ENCODE data around the gene NOL11. TPM values are rescaled to one million over a fixed set of nuclear protein-coding genes. Genes with fewer than 3 reads are reported as not detected.
"Not testable (repeated sequence)": the region's sequence is repeated elsewhere in the genome, so short reads cannot be mapped to it uniquely, and the experiment has no call there.

The NOL11 gene
- 31.1 TPM for total RNA-seq

DNA sequence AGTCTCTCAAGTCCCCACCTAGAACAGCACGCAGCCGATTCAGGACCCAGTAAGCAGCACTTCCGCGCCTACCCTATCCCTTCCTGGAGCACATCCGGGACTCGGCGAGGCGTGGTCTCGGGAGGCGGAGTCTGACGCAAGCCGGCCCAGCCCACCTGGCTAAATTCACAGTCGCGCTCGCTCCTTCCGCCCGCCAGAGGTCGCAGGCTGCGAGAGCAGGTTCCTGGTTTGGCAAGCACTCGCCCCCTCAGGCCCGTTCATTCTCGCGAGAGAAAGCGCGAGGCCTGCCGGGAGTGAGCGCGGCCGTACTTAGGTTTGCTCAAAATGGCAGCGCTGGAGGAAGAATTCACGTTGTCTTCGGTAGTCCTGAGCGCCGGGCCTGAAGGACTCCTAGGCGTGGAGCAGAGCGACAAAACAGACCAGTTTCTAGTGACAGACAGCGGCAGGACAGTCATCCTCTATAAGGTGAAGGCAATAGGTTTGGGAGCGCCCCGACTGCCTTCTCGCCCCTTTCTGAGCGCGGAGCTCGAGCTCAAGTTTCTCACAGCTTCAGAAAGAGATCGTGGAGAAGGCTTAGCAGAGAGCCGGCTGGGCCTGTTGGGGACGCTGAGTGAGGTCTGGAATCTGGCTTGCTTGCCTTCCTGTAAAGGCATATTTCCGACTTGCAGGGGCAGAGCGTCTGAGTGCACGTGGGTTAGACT is at the start of gene NOL11:
Gene NOL11 (plus strand): TSS at position 313 of the 701 bp plus-strand sequence. CDS start 12 bp downstream, at position 325.
- peak; percentile 99 for ATAC-seq

DNA sequence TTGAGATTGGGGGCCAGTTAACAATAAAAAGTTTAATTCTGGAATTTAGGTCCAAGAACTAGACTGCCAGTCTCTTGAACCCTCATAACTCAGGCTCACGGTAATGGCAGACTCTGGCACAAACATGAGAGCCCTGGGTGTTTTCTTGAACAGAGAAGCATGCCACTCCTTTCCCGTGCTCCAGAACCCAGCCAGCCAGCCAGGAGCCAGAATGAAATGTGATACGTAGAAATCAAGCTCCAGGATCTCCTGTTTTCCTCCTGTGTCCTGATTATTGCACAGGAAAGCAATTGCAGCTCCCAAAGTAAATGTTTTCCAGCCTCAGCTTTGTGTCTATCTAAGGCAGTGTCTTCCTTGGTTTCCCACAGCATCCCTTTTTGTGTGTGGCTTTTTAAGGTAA is 46.2 kb upstream of the NOL11 start:
- ATAC-seq, result no peak

DNA sequence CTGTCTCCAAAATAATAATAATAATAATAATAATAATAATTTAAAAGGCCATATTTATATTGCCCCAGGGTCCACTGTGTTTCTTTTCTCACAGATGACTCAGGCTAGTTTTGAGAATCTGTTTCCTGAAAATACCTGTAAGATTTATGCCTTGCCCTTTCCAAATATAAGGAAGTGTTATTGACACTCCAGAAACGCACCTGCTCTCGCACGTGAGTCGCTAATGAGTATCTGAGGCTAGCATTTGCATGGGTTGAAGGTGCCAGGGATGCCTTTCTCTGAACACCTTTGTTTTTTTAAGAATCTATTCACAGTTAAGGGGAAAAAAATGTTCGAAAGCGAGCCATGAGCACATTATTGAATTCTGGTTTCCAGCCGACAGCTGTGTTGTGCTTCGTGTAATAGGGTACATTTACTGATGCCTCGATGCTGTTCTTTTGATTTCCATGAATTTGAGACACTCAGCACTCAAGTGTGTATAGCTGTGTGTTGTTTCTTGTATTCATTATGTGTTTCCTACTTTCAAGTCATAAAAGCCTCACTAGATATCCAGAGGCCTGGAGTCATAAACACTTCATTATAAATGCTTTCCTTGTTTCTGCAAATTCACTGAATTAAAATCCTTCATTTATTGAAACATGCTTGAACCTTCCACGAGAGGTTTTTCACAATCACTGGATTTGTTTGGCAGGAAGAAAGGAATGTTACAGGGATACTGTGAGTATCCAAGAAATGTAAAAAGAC is 45.0 kb upstream of the NOL11 start:
- no peak for ATAC-seq

DNA sequence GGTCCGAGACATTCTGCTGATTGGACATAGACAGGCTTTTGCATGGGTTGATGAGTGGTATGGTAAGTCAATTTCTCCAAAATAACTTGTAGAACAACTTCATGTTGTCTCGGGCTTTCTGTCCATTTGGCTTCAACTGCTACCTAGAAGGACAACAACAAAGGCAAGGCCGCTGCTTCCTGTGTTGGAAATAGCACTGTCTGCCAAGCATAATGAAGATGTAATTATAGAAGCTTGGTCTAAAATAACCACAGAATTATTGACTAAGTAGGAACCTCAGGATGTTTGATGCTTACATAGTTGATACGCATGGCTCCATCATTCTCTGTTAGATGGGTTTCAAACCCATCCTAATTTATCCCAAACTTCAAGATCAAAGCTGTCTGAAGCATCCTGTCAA is 42.3 kb upstream of the NOL11 start:
- no peak for ATAC-seq

DNA sequence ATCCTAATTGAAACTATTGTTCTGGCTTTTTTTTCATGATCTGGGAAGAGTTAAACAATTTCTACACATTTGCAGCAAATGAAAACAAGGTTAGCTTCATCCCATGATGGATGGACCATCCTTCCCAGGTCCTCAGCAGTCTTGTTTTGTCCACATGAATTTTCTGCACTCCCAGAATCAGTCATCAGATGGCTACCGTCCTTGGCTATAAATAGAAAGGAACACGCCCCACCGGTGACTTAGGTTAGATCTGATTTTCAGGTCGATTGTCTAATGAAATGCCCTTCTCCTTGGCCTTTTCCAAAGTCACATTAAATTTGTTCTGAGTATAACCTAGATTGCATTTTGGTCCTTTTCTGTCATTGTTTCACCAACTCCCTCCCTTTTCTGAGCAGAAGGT is 41.4 kb upstream of the NOL11 start:
- no peak for ATAC-seq

DNA sequence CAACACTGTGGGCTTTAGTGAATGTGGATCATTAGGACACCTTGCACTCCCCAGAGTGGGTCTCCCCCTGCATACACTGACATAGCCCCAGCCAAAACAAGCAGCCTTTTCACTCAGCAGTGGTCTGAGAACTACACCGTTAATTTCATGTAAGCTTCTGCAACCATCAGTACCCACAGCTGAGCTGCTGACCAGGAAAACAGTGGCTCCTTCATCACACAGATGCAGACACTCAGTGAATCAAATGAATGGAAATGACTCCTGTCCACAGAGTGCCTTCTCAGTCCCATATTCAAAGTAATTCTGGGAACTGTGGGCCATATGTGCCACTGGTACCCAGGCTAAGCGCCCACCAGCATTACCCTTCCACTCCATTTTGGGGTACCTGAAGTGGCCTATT is 39.3 kb upstream of the NOL11 start:
- ATAC-seq, result no peak

DNA sequence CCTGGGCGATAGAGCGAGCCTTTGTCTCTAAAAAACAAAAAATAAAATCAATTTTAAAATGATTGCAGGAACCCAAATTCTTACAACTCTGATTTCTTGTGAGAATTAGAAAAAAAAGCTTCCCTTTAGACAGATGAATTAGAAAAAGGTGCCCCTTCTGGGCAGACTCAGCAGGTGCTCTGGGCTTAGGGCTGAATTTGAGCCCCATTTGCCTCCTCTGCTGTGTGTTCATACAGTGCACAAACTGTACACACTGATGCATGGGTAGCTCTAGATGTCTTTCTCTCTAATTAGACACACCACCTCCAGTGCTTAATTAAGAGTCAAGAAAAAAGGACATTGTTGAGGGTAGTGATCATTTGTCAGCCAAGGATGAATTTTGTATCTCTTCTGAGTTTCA is 38.5 kb upstream of the NOL11 start:
- ATAC-seq, result no peak

DNA sequence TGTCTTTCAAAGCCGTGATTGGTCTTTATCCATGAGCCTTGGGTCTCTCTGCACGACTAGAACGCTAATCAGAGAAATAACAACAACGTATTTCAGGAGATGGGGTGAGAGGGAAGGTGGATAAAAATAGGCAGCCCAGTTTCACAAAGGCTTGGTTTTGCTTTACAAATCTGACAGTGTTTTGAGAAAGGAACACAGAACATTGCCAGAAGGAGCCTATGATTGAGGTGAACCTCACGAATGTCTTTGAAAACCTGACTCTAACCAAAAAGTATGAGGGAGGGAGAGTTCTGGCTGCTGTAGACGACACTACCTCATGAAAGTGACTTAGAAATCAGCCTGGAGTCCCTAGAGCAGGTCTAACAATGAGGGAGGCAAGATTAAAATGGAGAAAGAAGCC is 38.0 kb upstream of the NOL11 start:
- ATAC-seq, result no peak

DNA sequence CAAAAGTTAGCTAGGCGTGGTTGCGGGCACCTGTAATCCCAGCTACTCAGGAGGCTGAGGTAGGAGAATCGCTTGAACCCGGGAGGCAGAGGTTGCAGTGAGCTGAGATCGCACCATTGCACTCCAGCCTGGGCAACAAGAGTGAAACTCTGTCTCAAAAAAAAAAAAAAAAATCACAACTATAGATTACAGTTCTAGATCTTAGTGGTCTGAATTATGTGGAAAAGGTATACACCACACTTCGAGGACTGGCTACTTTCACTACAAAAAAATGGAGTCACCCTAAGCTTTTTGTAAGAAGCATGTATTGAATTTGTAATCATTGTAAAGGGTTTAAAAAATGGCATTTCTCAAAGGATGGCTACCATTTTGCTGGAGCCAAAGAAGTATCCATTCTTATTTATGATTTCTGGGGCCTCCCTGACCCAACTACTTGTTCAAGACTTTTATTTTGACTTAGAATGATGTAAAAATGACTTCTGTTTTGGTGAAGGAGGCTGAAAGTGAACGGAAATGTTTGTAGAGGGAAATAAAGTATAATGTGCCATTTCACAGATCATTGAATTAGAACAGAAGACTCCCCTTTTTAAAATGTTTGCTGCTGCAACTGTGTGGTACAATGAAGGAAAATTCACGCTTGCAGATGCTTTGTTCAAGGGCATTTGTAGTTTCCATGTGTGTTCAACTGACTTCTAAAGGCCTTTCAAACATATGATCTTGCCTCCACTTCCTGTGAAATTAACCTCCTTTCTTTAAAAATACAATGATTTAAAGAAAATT is 37.1 kb upstream of the NOL11 start:
- no peak for ATAC-seq

DNA sequence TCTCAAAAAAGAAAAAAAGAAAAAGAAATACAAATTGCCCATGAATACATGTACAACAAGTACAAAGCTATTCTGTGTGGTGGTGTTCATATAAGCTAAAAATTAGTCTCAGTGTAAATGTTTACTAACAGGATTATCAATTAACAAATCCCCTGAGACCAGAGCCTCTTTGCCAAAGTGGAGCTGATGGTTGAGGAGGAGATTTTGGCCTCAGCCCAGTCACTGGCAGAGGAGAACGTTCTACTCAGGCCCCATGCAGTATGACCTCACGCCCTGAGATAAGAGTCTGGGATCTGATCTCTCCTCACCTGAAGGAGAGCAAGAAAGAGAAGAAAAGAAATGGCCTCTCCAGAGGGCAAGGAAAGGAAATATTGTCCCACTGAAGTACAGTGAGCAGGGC is 35.5 kb upstream of the NOL11 start:
- ATAC-seq, result no peak

DNA sequence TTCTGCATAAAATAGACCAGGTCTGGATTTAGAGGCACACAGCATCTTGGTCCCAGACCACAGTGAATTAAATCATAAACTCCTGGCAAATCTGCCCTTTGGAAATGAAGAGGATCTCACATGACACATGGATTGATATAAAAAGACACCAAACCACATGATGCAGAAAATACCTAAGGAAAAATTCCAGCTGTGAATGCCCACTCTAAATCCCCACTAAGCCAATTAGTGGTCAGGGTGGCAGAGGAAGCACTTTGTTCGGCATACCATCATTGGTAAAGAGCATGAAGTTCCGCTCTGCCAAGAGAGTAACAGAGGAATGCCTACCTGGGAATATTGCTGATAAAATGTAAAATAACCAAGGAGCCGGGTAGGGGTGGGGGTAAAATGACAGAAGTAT is 32.4 kb upstream of the NOL11 start:
- no peak for ATAC-seq

DNA sequence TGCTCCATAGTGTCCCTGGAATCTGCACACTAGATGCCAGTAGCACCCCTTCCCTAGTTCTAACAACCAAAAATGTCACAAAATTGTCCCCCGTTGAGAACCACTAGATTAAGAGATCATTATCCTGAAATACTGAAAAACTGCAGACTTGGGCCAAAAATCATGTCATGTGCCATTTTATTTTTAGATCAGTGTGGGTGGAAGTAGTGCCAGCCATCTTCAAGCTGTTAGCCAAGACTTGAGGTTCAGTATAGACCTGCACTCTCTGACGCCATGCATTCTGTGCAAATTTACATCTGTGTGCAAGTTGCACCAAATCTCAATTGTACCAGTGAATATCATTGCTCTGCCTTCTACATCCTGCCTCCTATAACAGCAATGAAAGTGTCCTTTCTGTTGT is 31.5 kb upstream of the NOL11 start:
- no peak for ATAC-seq

DNA sequence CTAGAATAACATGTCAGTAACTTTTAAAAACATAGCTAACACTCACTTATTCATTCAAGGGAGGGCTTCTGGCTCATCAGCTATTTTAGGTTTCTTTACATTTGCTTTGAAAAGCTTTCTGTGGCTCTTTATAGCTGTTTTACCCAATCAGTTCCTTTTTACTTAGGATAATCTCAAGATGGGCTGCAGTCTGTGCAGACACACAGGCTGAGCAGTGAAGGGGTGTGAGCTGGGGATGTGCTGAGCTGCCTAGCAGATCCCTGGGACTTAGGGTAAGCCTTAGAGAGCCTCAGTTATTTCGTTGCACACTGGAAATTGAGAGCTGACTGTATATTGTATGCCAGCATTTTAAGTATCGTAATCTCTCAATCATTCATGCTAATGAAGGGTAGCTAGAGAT is 30.2 kb upstream of the NOL11 start:
- no peak for ATAC-seq

DNA sequence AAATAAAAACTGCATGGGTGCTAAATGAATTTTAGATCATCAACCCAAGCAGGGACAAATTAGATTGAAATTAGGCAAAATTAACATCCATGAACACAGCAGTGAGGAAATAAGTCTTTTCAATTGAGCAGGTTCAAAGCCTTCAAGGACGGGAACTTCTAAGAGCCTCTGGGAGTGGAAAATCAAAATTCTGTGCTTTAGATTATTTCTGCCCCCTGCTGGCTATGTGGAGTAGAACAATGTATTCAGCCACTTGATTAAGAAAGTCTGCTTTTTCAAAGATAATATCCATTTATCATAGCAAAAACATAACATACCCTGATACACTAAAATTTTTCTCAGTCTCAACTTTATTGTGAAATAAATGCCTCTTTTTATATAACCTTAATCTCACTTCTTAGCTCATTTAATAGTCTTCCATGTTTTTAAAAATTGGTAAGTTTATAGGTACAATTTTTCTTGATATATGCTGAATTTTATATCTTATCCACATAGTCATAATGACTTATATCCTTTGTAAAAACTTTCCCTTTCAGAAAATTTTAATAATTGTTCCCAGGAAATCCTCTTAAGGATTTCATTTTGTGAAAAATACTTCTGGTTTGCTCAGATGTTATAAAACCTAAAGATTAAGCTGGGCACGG is 28.1 kb upstream of the NOL11 start:
- no peak for ATAC-seq

DNA sequence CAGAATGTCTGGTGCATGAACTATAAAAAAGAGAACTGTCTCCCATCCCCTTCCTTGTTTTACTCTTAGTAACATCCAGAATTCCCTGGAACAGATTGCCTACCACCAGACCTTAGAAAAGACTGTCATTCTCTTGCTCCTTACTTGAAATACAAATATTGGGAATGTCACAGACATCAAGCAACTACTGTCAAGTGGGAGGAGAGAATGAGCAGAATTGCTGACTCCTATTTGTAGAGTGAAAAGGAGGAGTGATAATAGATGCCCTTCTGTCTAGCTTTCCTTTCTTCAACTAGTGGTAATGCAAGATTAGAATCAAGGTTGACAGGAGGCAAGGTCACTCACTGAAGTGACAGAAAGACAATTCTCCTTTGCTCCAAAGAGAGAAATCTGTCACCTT is 23.9 kb upstream of the NOL11 start:
- ATAC-seq, result no peak

DNA sequence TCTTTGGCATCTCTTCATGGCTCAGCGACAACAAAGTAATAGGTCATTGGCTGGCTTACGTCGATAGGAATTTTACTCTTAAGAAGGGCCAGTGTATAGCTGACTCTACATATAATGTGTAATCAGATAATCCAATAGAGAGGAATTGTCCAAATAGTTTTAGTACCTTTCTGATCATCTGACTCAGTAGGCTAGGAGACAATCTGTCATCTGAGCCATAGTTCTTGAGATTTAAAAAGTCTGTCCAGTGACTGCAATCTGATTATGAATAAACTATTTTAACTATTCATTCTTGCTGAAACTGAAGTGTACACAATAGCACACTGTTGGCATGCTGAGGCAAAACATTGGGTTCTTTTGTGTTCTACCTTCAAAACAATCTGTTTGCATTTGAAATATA is 21.4 kb upstream of the NOL11 start:
- ATAC-seq, result no peak

DNA sequence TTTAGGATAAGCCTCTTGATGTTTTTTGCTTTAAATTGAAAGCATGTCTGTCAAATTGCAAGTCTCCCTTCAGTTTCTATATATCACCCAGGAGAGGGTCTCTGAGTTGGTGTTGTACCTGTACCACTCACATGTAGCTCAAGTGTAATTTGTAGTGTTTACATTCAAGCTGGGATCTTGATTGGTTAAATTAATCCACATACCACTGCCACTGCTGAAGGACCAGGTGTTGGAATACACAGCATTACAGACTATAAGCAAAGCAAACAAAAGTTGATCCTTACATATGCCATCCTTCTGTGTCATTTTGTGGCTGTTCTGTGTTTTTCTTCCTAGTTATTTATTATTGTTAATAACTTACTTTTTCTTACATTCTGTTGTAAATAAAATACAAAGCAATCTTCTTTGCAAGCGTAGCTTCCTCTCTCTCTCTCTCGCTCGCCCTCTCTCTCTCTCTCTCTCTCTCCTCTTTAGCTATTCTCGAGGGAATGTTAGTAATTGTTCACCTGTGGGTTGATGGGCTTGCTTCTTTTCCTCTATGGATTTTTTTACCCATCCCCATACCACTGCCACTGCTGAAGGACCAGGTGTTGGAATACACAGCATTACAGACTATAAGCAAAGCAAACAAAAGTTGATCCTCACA is 20.8 kb upstream of the NOL11 start:
- ATAC-seq, result no peak

DNA sequence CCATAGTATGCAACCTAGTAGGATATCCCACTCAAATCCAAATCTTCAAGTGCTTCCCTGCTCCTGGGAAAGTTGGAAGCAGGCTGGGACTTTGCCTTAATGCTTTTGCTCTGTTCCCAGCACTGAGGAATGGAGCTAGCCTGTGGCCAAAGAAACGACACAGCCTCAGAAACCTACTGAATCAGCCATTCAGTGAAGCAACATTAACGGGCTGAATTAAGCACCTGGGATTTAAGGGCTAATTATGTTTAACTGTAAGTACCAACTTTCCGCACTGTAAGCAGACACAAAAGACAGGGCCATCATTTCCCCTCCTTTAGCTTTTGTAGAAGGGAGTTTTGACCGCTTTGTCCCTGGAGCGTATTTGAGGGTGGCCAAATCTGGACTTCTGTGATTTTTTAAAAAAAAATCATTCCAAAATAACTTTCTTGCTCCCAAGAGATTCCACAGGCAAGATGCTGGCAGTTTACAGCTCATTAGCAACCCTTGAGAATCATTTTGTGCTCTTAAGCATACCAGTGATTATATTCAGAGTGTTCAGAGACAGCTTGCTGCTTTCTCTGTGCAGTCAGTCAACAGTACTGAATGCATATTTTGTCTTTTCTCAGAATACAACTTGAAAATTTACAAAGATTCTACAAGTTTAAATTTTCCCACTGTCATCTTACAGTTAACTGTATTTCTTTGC is 17.6 kb upstream of the NOL11 start:
- ATAC-seq, result no peak

DNA sequence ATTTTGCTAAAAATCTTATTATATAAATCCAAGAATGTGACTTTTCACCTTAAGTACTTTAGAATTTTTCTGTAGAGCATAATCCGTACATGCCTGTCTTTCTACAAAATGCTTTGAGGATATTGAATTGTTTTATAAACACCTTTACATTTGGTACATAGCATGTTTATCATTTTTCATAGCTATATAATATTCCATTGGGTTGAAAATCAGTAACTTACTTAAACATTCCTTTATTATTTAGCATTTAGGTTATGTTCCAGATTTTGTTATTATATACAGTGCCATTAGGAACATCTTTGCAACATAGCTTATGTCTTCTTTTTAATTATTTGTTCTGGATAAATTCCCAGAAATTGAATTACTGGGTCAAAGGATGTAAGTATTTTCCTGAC is 17.0 kb upstream of the NOL11 start:
- ATAC-seq, result no peak

DNA sequence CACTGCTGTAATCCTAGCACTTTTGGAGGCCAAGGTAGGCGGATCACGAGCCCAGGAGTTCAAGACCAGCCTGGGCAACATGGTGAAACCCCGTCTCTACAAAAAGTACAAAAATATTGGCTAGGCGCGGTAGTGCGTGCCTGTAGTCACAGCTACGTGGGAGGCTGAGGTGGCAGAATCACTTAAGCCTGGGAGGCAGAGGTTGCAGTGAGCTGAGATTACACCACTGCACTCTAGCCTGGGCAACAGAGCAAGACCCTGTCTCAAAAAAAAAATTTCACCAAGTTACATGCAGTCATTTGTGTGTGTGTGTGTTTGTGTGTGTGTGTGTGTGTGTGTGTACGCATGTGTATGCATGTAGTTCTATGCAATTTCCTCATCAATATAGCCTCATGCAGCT is 14.9 kb upstream of the NOL11 start:
- not testable (repeated sequence) for ATAC-seq

DNA sequence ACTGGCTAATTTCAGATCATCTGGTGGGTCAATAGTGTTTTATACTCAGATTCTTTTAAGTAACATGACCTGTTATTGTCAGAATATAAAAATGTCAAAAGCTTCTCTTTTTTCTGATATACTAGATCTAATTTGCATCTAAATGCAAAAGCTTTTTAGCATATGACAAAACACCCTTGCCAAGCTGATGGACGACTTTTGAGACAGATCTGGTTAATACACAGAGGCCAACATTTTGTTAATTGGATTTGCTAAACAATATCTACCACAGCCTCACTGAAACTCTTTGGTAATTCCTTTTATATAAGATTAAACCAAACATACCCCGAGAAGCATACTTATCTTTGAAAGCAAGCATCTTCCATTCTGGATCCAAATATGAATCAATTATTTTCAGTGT is 10.3 kb upstream of the NOL11 start:
- ATAC-seq, result no peak

DNA sequence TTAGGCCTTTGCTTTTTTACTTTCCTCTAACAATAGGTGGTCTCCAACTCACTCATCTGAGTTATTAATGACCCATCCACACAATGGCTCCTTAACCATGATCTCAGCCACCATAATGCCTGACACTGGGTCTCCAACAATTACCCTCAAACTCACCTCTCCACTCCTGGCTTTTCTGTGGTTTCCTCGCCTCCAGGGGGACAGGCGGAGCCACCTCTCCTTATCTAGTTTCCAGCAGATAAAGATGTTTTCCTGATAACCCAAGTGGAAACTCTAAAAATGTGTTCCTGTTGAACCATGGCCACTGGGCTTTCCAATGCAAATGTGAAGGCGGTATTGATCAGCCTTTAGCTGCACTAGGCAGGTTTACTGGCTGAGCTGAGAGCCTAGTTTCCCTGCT is 9.4 kb upstream of the NOL11 start:
- no peak for ATAC-seq
